GM10266 (cell line): ENCODE data around the gene KLRK1.
A peak's percentile ranks its signal among the peaks of the same experiment; 100 is the strongest.
"Not testable (repeated sequence)": the region's sequence is repeated elsewhere in the genome, so short reads cannot be mapped to it uniquely, and the experiment has no call there.

Experiments used
- DNase-seq: peaks from one replicate; pipeline ENCODE4 v3.0.0; 2012; ENCODE audit errors: extremely low spot score
- TF ChIP-seq, protein P1 (sequence below): IDR thresholded peaks from 2 replicates; pipeline ENCODE4 v1.5.1; 2012; ENCODE audit warnings: mild to moderate bottlenecking, low read depth; ENCODE audit not compliant: control insufficient read depth, insufficient read depth; ENCODE audit errors: missing control alignments

The KLRK1 gene

DNA sequence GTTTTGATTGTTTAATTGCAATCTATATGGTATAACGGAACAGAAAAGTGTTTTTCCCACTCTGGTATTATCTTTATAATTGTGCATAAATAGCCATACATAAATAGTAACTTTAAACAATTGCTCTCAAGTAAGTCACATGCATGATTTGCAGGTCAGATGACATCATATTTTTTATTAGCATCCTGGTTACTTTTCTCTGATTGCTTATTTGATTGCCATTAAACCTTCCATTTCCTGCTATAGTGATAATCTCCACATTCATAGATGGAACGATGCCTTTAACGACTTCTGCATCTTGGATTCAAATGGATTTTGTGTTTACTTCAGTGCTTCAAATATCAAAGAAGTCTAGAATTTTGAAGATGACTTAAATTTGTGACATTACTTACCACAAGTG, 3.5 kb upstream of the KLRK1 start:
- no peak for DNase-seq
- TF ChIP-seq, protein P1, sequence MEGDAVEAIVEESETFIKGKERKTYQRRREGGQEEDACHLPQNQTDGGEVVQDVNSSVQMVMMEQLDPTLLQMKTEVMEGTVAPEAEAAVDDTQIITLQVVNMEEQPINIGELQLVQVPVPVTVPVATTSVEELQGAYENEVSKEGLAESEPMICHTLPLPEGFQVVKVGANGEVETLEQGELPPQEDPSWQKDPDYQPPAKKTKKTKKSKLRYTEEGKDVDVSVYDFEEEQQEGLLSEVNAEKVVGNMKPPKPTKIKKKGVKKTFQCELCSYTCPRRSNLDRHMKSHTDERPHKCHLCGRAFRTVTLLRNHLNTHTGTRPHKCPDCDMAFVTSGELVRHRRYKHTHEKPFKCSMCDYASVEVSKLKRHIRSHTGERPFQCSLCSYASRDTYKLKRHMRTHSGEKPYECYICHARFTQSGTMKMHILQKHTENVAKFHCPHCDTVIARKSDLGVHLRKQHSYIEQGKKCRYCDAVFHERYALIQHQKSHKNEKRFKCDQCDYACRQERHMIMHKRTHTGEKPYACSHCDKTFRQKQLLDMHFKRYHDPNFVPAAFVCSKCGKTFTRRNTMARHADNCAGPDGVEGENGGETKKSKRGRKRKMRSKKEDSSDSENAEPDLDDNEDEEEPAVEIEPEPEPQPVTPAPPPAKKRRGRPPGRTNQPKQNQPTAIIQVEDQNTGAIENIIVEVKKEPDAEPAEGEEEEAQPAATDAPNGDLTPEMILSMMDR = no peak

DNA sequence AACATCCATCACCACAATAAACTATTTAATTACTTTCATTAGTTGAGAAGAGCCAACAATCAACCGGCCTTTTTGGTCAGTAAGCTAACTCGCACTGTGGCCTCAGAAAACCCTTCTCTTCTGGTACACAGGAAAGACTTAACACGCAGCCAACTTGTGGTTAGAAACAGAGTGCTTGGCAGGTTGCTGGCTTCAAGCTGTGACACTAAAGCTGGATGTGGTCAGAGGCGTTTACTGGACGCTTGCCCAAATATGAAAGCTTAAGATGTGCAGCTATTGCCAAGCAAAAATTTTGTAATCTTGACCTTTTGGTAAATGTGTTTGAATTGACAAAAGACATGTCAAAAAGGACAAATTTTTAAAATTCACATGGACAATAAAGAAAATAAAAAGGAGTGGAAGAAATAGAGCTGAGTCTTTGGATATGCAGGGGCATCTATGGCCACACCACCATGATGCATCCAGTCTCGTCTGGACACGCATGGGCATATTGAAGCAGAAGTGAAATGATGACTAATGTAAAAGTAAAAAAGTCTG, 2.6 kb upstream of the KLRK1 start:
- TF ChIP-seq, protein P1 = no peak
- DNase-seq = peak; percentile 18

DNA sequence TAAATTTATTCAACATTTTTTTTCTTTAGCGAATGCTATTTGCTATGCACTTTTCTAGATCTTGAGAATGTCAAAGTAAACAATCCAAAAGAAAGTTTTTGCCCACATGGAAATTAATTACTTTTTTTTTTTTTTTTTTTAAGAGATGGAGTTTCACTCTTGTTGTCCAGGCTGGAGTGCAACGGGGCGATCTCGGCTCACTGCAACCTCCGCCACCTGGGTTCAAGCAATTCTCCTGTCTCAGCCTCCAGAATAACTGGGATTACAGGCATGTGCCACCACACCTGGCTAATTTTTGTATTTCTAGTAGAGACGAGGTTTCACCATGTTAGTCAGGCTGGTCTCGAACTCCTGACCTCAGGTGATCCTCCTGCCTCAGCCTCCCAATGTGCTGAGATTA, 1.1 kb upstream of the KLRK1 start:
- not testable (repeated sequence) for DNase-seq

DNA sequence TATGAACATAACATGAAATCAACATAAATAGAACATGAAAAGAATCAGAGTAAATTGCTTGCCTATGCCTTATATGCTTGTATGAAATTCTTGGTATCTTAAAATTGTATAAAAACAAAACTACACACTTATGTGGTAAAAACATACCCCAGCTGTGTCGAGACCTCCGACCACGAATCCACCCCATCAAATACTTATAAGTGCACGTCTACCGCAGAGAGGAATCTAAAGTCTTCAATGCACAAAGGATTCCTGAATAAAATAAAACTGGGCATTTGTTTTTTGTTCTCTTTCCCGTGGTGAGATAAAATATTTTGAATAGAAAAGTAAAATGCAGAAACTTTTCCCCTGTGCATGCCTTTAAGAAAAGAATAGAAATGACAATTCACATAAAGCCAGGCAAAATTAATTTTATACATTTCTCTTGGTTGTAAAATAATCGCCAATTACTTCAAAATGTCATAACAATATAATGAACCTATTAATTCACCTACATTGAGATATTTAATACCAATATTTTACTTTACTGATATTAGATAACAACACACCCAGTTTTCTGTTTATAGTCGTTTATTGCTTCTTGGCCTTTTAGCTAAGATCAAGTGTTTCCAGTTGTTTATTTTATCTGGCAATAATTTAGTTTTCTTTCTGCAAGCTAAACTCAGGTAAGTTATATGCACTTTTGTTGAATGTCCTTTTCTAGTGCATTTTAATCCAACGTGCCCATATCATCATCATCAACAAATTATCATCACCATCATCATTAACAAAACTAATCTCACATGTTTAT, 1.0 kb downstream of the KLRK1 start:
- TF ChIP-seq, protein P1 = no peak
- no peak for DNase-seq

DNA sequence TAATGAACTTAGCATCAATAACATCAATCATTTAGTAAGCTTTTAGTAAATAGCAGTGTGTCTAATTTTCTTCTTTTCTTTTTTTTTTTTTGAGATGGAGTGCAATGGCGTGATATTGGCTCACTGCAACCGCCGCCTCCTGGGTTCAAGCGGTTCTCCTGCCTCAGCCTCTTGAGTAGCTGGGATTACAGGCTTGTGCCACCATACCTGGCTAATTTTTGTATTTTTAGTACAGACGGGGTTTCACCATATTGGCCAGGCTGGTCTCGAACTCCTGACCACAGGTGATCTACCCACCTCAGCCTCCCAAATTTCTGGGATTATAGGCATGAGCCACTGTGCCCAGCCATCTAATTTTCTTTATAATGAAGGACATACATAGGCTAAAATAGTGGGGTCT, 2.3 kb downstream of the KLRK1 start:
- not testable (repeated sequence) for DNase-seq

DNA sequence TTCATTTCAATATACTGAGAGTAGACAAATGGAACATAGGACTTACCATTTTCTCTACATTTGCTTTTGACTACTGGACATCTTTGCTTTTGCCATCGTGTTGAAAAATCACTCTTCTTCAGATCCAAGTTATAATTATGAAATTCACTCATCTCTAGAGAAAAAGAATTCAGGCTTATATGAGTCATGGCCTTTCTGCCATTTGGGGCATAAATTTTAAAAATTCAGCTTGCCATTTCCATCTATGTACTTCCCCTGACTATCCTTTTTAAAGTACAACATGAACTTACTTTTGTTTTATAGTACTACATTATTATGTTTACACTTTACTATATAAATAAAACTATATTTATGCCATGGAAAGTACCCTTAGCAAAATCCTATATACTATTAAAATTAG, 3.0 kb downstream of the KLRK1 start:
- DNase-seq = no peak
- TF ChIP-seq, protein P1 = no peak

DNA sequence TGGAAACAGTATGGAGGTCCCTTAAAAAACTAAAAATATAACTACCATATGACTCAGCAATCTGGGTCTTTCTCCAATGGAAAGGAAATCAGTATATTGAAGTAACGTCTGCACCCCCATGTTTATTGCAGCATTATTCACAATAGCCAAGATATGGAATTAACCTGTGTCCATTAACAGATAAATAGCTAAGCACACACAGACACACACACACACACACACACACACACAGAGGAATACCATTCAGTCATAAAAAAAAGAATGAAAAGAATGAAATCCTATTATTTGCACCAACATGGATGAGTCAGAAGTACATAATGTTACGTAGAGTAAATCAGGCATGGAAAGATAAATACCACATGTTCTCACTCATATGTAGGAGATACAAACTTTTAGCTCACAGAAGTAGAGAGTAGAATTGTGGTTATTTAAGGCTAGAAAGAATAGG, 4.7 kb downstream of the KLRK1 start:
- no peak for DNase-seq
- TF ChIP-seq, protein P1 = no peak

DNA sequence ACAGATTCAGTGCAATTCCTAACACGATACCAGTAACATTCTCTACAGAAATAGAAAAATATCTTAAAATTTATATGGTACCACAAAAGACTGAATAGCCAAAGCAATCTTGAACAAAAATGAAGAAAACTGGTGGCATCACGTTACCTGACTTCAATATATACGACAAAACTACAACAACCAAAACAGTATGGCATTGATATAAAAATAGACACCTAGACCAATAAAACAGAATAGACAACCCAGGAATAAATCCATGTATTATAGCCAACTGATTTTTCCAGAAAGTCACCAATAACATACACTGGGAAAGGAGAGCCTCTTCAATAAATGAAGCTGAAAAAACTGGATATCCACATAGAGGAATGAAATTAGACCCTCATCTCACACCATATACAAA, 5.7 kb downstream of the KLRK1 start:
- DNase-seq = no peak
- TF ChIP-seq, protein P1 = no peak
